Prostate gland (tissue), 2 donors: Measurements from ENCODE around the gene KLK10.

Source experiments
- POLR2A ChIP-seq: fragments of 450-650 bp; IDR thresholded peaks from one replicate; pipeline ENCODE4 v1.6.1; 2016; ENCODE audit warnings: antibody characterized with exemption, mild to moderate bottlenecking
- POLR2AphosphoS5 ChIP-seq: sonication (generic); formaldehyde crosslinking; IDR thresholded peaks from one replicate; pipeline ENCODE4 v1.6.1; 2017; ENCODE audit warnings: antibody characterized with exemption
- TF ChIP-seq, protein P1 (sequence below), 4 experiments: fragments of 200-600 bp in 2 of 4; fragments of 450-650 bp in 2 of 4; sonication (generic) in 2 of 4; IDR thresholded peaks; 1 replicate in 3 of 4; 2 replicates in 1 of 4; pipeline ENCODE4 v1.5.1; 2016 to 2019; ENCODE audit warnings: antibody characterized with exemption in 4 of 4, mild to moderate bottlenecking in 2 of 4, moderate library complexity in 2 of 4

DNA sequence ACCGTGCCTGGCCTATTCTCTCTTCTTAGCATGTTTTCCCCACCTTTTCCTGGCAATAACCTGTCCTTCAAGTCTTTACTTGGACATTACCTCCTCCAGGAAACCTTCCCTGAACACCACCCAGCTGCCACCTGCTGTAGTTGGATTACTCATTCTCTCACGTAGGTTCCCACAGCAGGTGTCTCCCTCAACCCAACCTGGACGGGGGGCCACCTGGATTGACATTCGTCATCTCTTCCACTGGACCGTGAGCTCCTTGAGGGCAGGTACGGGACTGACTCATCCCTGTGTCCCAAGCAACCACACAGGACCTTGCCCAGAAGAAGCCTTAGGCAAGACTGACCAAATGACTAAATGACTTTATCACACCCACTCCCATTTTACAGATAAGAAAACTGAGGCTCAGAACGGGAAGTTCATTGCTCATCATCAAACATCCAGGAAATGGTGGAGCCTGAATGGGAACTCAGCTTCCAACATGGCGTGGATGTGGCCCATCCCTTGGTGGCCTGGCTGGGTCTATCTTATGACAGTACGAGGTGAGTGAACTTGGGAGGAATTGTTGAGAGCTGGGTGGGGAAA is 46.6 kb downstream of the KLK10 start:
- TF ChIP-seq, protein P1, sequence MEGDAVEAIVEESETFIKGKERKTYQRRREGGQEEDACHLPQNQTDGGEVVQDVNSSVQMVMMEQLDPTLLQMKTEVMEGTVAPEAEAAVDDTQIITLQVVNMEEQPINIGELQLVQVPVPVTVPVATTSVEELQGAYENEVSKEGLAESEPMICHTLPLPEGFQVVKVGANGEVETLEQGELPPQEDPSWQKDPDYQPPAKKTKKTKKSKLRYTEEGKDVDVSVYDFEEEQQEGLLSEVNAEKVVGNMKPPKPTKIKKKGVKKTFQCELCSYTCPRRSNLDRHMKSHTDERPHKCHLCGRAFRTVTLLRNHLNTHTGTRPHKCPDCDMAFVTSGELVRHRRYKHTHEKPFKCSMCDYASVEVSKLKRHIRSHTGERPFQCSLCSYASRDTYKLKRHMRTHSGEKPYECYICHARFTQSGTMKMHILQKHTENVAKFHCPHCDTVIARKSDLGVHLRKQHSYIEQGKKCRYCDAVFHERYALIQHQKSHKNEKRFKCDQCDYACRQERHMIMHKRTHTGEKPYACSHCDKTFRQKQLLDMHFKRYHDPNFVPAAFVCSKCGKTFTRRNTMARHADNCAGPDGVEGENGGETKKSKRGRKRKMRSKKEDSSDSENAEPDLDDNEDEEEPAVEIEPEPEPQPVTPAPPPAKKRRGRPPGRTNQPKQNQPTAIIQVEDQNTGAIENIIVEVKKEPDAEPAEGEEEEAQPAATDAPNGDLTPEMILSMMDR (IDR thresholded peaks at IDR 0.05): no peak
- no peak for TF ChIP-seq POLR2A
- no peak for TF ChIP-seq POLR2AphosphoS5
